ENCODE measurements around the gene GLIPR2. TPM values are rescaled to one million over a fixed set of nuclear protein-coding genes. Genes with fewer than 3 reads are reported as not detected.

GLIPR2 gene
- total and polyA plus RNA-seq, 2 of the 13 experiments (the other 11 are each of a cell fraction or from before 2014, with no cell fraction given) = 0.08 to 0.42 TPM

- no peak for TF ChIP-seq CBX2 (IDR thresholded peaks at IDR 0.05; ENCODE audit: low read depth, low read length)
- TF ChIP-seq CBX2 (CRISPR knock-in tag; IDR thresholded peaks at IDR 0.05; ENCODE audit: low read depth) = no peak
- TF ChIP-seq ZFP91 (CRISPR knock-in tag; IDR thresholded peaks at IDR 0.05; ENCODE audit: borderline replicate concordance) = peak; percentile 85
- peak; percentile 85; the same call in 1 of the 2 replicates for TF ChIP-seq ZNF235 (CRISPR knock-in tag; IDR thresholded peaks at IDR 0.05; ENCODE audit: borderline replicate concordance)
- peak; percentile 61; the same call in 1 of the 2 replicates for TF ChIP-seq ZNF343 (CRISPR knock-in tag; IDR thresholded peaks at IDR 0.05)
- TF ChIP-seq NFATC3 (CRISPR knock-in tag; IDR thresholded peaks at IDR 0.05) = peak; percentile 47; the same call in 1 of the 2 replicates
- TF ChIP-seq SMARCC2 (IDR thresholded peaks at IDR 0.05) = no peak
- TF ChIP-seq HDAC6 (IDR thresholded peaks at IDR 0.05; ENCODE audit: low read depth, low read length) = no peak
- TF ChIP-seq CREM (IDR thresholded peaks at IDR 0.05) = no peak; the same call in none of the 2 replicates
- no peak for TF ChIP-seq CREM (CRISPR knock-in tag; IDR thresholded peaks at IDR 0.05)
- no peak for TF ChIP-seq FOSL1 (CRISPR knock-in tag; IDR thresholded peaks at IDR 0.05; ENCODE audit: borderline replicate concordance)
- TF ChIP-seq ZNF564 (CRISPR knock-in tag; IDR thresholded peaks at IDR 0.05) = peak; percentile 45; the same call in 1 of the 2 replicates
- TF ChIP-seq SMC3 (IDR thresholded peaks at IDR 0.05; ENCODE audit: low read length) = no peak
- TF ChIP-seq ARHGAP35 (CRISPR knock-in tag; IDR thresholded peaks at IDR 0.05; ENCODE audit: borderline replicate concordance) = no peak; the same call in 1 of the 2 replicates
- TF ChIP-seq ZHX2 (IDR thresholded peaks at IDR 0.05; ENCODE audit: low read depth) = no peak
- peak; percentile 91; the same call in 1 of the 2 replicates for TF ChIP-seq ZHX2 (CRISPR knock-in tag; IDR thresholded peaks at IDR 0.05; ENCODE audit: borderline replicate concordance)
- 0 out of 2 replicates have a peak, but pooled peaks have one; percentile 30 for TF ChIP-seq ZNF576 (CRISPR knock-in tag; IDR thresholded peaks at IDR 0.05)
- peak; percentile 63; the same call in 1 of the 2 replicates for TF ChIP-seq ZSCAN21 (CRISPR knock-in tag; IDR thresholded peaks at IDR 0.05; ENCODE audit: borderline replicate concordance)
- no peak for TF ChIP-seq ATF7 (IDR thresholded peaks at IDR 0.05)
- TF ChIP-seq ATF7 (CRISPR knock-in tag; IDR thresholded peaks at IDR 0.05) = no peak
- TF ChIP-seq ZNF580 (CRISPR knock-in tag; IDR thresholded peaks at IDR 0.05; ENCODE audit: borderline replicate concordance, low read depth) = peak; percentile 41; the same call in 1 of the 2 replicates
- TF ChIP-seq NFKB2 (CRISPR knock-in tag; IDR thresholded peaks at IDR 0.05; ENCODE audit: borderline replicate concordance) = peak; percentile 88; the same call in 1 of the 2 replicates
Measured at GRCh38 chr9:36190388-36191289, 54.1 kb downstream of the GLIPR2 start, which contains the start of gene CLTA (continued).
